Myocyte (in vitro differentiated cells): ENCODE data around the gene GALNT14. TPM values are rescaled to one million over a fixed set of nuclear protein-coding genes. Genes with fewer than 3 reads are reported as not detected.

ENCODE experiments used
- DNase-seq: peaks from one replicate; pipeline ENCODE4 v3.0.0-alpha.2; 2012; ENCODE audit warnings: low read depth
- total RNA-seq: library from RNA; depleted of rRNA; stranded (reverse); fragments of >200 nt; gene quantifications from 2 replicates; pipeline ENCODE4 v1.2.3, GENCODE V29; 2014

Gene GALNT14
- total RNA-seq, 1 donor from 2014 or later = not detected

GRCh38 chr2:30981096-30981495 lies 157.1 kb downstream of the GALNT14 start:
- DNase-seq = no peak

- DNase-seq = no peak
Observed at GRCh38 chr2:30979822-30980245, 158.4 kb downstream of the GALNT14 start.

GRCh38 chr2:30978854-30979253 lies 159.4 kb downstream of the GALNT14 start:
- no peak for DNase-seq

GRCh38 chr2:30978044-30978443 lies 160.2 kb downstream of the GALNT14 start:
- DNase-seq = no peak

GRCh38 chr2:30975156-30975555 lies 163.1 kb downstream of the GALNT14 start:
- no peak for DNase-seq

GRCh38 chr2:30974554-30974953 lies 163.7 kb downstream of the GALNT14 start:
- no peak for DNase-seq

GRCh38 chr2:30974092-30974491 lies 164.1 kb downstream of the GALNT14 start:
- DNase-seq = no peak

- DNase-seq = no peak
Observed at GRCh38 chr2:30971231-30972025, 166.8 kb downstream of the GALNT14 start.

GRCh38 chr2:30968660-30969397 lies 169.4 kb downstream of the GALNT14 start:
- DNase-seq = no peak

- no peak for DNase-seq
Observed at GRCh38 chr2:30966786-30967185, 171.5 kb downstream of the GALNT14 start.

GRCh38 chr2:30965022-30965531 lies 173.2 kb downstream of the GALNT14 start:
- no peak for DNase-seq

- DNase-seq = no peak
Observed at GRCh38 chr2:30964334-30965005, 173.8 kb downstream of the GALNT14 start.

- no peak for DNase-seq
Observed at GRCh38 chr2:30963184-30963583, 175.1 kb downstream of the GALNT14 start.

GRCh38 chr2:30960213-30960612 lies 178.0 kb downstream of the GALNT14 start:
- DNase-seq = no peak

- DNase-seq = no peak
Observed at GRCh38 chr2:30959653-30960052, 178.6 kb downstream of the GALNT14 start.

GRCh38 chr2:30958918-30959265 lies 179.3 kb downstream of the GALNT14 start:
- DNase-seq = no peak

GRCh38 chr2:30958193-30958917 lies 179.9 kb downstream of the GALNT14 start:
- DNase-seq = no peak

- no peak for DNase-seq
Observed at GRCh38 chr2:30957591-30957990, 180.6 kb downstream of the GALNT14 start.

GRCh38 chr2:30956995-30957394 lies 181.2 kb downstream of the GALNT14 start:
- DNase-seq = no peak

GRCh38 chr2:30955516-30956132 lies 182.6 kb downstream of the GALNT14 start:
- no peak for DNase-seq

GRCh38 chr2:30950339-30950738 lies 187.9 kb downstream of the GALNT14 start:
- no peak for DNase-seq
